Type B pancreatic cell (in vitro differentiated cells): ENCODE measurements around the gene QTRT2. TPM values are rescaled to one million over a fixed set of nuclear protein-coding genes. Genes with fewer than 3 reads are reported as not detected.
A peak's percentile ranks its signal among the peaks of the same experiment; 100 is the strongest.

Source experiments
- DNase-seq: peaks from one replicate; pipeline ENCODE4 v3.0.0; 2021; ENCODE audit warnings: mixed read lengths; ENCODE audit not compliant: unreplicated experiment; ENCODE audit errors: extremely low spot score
- H3K27ac Mint-ChIP-seq: 2 replicates; pipeline ENCODE4 v1.8.0; 2021; ENCODE audit warnings: mild to moderate bottlenecking, mixed read lengths
- H3K27me3 Mint-ChIP-seq: 2 replicates; pipeline ENCODE4 v1.8.0; 2021; ENCODE audit warnings: mixed read lengths
- H3K36me3 Mint-ChIP-seq: 2 replicates; pipeline ENCODE4 v1.8.0; 2021; ENCODE audit warnings: mixed read lengths
- H3K4me1 Mint-ChIP-seq: one replicate; pipeline ENCODE4 v1.8.0; 2021; ENCODE audit warnings: mixed read lengths; ENCODE audit not compliant: unreplicated experiment
- H3K4me3 Mint-ChIP-seq: 2 replicates; pipeline ENCODE4 v1.8.0; 2021; ENCODE audit warnings: mild to moderate bottlenecking, mixed read lengths
- H3K9me3 Mint-ChIP-seq: 2 replicates; pipeline ENCODE4 v1.8.0; 2021; ENCODE audit warnings: mixed read lengths
- total RNA-seq: library from RNA; stranded (reverse); gene quantifications from 2 replicates; pipeline ENCODE4 v1.2.1, GENCODE V29; 2021; ENCODE audit warnings: low replicate concordance
- TF ChIP-seq, protein P1 (sequence below): fragments of 200-600 bp; sonication (generic); conservative IDR thresholded peaks from 2 replicates; pipeline ENCODE4 v1.5.0; 2021; ENCODE audit warnings: antibody characterized with exemption, mild to moderate bottlenecking

Gene QTRT2
- total RNA-seq, 1 donor from 2014 or later = 36.6 TPM

DNA sequence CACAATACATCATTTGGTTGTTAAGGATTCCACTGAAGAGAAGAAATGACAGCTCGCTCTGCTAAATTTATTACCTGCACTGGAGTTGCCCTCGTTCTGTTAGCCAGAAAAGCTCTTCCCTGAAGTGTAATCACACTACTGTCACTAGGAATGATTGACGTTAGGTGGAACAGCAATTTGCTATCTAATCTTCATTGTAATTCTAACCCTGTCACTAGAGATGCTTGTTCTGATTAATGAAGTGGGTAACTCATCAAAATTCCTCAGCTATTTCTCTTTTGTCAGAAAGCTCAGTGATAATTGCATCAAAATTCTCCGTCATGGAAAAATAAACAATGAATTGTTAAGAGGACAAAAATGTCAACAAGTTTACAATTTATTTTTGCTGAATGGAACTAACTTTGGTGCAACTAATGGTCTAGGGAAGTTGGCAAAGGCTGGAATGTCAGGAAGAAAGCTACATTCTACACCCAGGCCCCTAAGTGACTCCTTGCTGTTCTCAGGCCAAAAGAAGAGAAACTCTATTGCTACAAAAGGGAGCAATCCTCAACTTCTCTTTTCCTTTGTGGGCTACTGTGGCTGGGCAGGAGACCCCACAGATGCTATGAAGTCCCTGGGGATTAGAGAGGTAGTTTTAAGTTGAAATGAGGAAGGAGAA, 34.3 kb upstream of the QTRT2 start:
- Mint-ChIP-seq H3K27ac (peak overlapping the region; percentile 5), H3K9me3 (no peaks in the 10 kb centered on the region), H3K27me3 (peaks cover 24% of the 10 kb centered on the region), H3K36me3 (peaks cover 9% of the 10 kb centered on the region), H3K4me1 (peaks cover 3% of the 10 kb centered on the region), H3K4me3 (no peak overlapping the region)
- TF ChIP-seq, protein P1, sequence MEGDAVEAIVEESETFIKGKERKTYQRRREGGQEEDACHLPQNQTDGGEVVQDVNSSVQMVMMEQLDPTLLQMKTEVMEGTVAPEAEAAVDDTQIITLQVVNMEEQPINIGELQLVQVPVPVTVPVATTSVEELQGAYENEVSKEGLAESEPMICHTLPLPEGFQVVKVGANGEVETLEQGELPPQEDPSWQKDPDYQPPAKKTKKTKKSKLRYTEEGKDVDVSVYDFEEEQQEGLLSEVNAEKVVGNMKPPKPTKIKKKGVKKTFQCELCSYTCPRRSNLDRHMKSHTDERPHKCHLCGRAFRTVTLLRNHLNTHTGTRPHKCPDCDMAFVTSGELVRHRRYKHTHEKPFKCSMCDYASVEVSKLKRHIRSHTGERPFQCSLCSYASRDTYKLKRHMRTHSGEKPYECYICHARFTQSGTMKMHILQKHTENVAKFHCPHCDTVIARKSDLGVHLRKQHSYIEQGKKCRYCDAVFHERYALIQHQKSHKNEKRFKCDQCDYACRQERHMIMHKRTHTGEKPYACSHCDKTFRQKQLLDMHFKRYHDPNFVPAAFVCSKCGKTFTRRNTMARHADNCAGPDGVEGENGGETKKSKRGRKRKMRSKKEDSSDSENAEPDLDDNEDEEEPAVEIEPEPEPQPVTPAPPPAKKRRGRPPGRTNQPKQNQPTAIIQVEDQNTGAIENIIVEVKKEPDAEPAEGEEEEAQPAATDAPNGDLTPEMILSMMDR = no peak
- DNase-seq = no peak

GRCh38 chr3:114025451-114025850, 31.1 kb upstream of the QTRT2 start:
- no peak for DNase-seq
- Mint-ChIP-seq H3K4me3 (no peak overlapping the region), H3K36me3 (peaks cover 4% of the 10 kb centered on the region), H3K27ac (no peak overlapping the region), H3K9me3 (no peaks in the 10 kb centered on the region), H3K4me1 (peaks cover 3% of the 10 kb centered on the region), H3K27me3 (peaks cover 14% of the 10 kb centered on the region)
- TF ChIP-seq, protein P1 = no peak

- Mint-ChIP-seq H3K9me3 (no peaks in the 10 kb centered on the region), H3K27ac (no peak overlapping the region), H3K27me3 (peaks cover 14% of the 10 kb centered on the region), H3K4me3 (no peak overlapping the region), H3K36me3 (peaks cover 4% of the 10 kb centered on the region), H3K4me1 (peaks cover 3% of the 10 kb centered on the region)
- no peak for DNase-seq
- TF ChIP-seq, protein P1 = no peak
These were observed 30.2 kb upstream of the QTRT2 start for GRCh38 chr3:114026331-114026730.

DNA sequence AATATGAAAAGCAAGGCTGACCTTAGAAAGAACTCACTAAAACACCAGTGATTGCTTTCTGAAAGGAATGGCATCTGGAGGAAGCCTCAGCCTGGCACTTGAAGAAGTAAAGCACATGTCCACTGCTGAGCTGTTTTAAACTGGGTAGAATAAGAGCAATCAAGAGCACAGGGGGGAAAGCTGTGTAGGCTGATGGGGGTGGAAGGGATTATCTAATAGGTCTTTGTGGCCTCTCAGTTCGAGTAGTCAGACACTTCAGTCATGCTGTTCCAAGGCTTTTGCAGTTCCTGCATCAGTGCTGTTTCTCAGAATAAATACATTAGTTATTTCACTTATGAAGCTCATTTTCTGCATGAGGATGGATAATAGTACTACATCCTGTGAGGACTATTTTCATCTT, 22.8 kb upstream of the QTRT2 start:
- TF ChIP-seq, protein P1 = no peak
- Mint-ChIP-seq H3K27ac (no peak overlapping the region), H3K4me3 (no peak overlapping the region), H3K27me3 (no peaks in the 10 kb centered on the region), H3K4me1 (no peaks in the 10 kb centered on the region), H3K9me3 (no peaks in the 10 kb centered on the region), H3K36me3 (peaks cover 16% of the 10 kb centered on the region)
- DNase-seq = no peak

- Mint-ChIP-seq H3K4me1 (no peaks in the 10 kb centered on the region), H3K27ac (no peak overlapping the region), H3K9me3 (no peaks in the 10 kb centered on the region), H3K36me3 (peaks cover 16% of the 10 kb centered on the region), H3K27me3 (no peaks in the 10 kb centered on the region), H3K4me3 (no peak overlapping the region)
- TF ChIP-seq, protein P1 = no peak
- no peak for DNase-seq
These were observed 22.3 kb upstream of the QTRT2 start for GRCh38 chr3:114034211-114034610.
